Stimulated activated CD4-positive, alpha-beta T cell treated with anti-CD3 and anti-CD28 coated beads, Interleukin-4, amount 100 ng/mL, for 24 hours (primary cell): Measurements from ENCODE around the gene STIM1.
"Not testable (repeated sequence)": the region's sequence is repeated elsewhere in the genome, so short reads cannot be mapped to it uniquely, and the experiment has no call there.

Experiments
- DNase-seq: peaks from one replicate; pipeline ENCODE4 v3.0.0-alpha.2; 2020

STIM1 gene

GRCh38 chr11:3989921-3990290, 134.4 kb downstream of the STIM1 start:
- peak; percentile 10 for DNase-seq

GRCh38 chr11:3990406-3990805, 134.9 kb downstream of the STIM1 start:
- DNase-seq: no peak

GRCh38 chr11:3992964-3993363, 137.5 kb downstream of the STIM1 start:
- DNase-seq: no peak

GRCh38 chr11:3994030-3994640, 138.7 kb downstream of the STIM1 start:
- DNase-seq: no peak

GRCh38 chr11:3995307-3995706, 139.8 kb downstream of the STIM1 start:
- no peak for DNase-seq

- no peak for DNase-seq
Measured at GRCh38 chr11:3995949-3996554, 140.6 kb downstream of the STIM1 start.

- no peak for DNase-seq
Measured at GRCh38 chr11:3996651-3997050, 141.2 kb downstream of the STIM1 start.

GRCh38 chr11:4004753-4005152, 149.3 kb downstream of the STIM1 start:
- DNase-seq: not testable (repeated sequence)

- no peak for DNase-seq
Measured at GRCh38 chr11:4006946-4007680, 151.6 kb downstream of the STIM1 start.

GRCh38 chr11:4008116-4008515, 152.7 kb downstream of the STIM1 start:
- no peak for DNase-seq

GRCh38 chr11:4016602-4017001, 161.1 kb downstream of the STIM1 start:
- DNase-seq: not testable (repeated sequence)

- no peak for DNase-seq
Measured at GRCh38 chr11:4017129-4017528, 161.7 kb downstream of the STIM1 start.

GRCh38 chr11:4018641-4019040, 163.2 kb downstream of the STIM1 start:
- DNase-seq: no peak

GRCh38 chr11:4019891-4020290, 164.4 kb downstream of the STIM1 start:
- DNase-seq: no peak

- DNase-seq: no peak
Measured at GRCh38 chr11:4022669-4023068, 167.2 kb downstream of the STIM1 start.

GRCh38 chr11:4025248-4025966, 169.9 kb downstream of the STIM1 start:
- no peak for DNase-seq

GRCh38 chr11:4025967-4026324, 170.5 kb downstream of the STIM1 start:
- no peak for DNase-seq

- DNase-seq: no peak
Measured at GRCh38 chr11:4026389-4026788, 170.9 kb downstream of the STIM1 start.

- DNase-seq: no peak
Measured at GRCh38 chr11:4027746-4028145, 172.3 kb downstream of the STIM1 start.

GRCh38 chr11:4030197-4030596, 174.7 kb downstream of the STIM1 start:
- no peak for DNase-seq

- no peak for DNase-seq
Measured at GRCh38 chr11:4032097-4032496, 176.6 kb downstream of the STIM1 start.

- no peak for DNase-seq
Measured at GRCh38 chr11:4035985-4036384, 180.5 kb downstream of the STIM1 start.

GRCh38 chr11:4039011-4039410, 183.5 kb downstream of the STIM1 start:
- no peak for DNase-seq

- DNase-seq: no peak
Measured at GRCh38 chr11:4040461-4040860, 185.0 kb downstream of the STIM1 start.
